Fibroblast of the aortic adventitia (primary cell): ENCODE measurements around the gene PLCL2. TPM values are rescaled to one million over a fixed set of nuclear protein-coding genes. Genes with fewer than 3 reads are reported as not detected.

Source experiments
- DNase-seq: peaks from one replicate; pipeline ENCODE4 v3.0.0-alpha.2; 2010; ENCODE audit warnings: low read depth
- H3K4me3 ChIP-seq: 2 replicates; pipeline ENCODE4 v1.5.1; 2011; ENCODE audit warnings: low read depth, mild to moderate bottlenecking, control low read depth, low read length, moderate library complexity
- CTCF ChIP-seq: IDR thresholded peaks from 2 replicates; pipeline ENCODE4 v1.5.1; 2011; ENCODE audit warnings: mild to moderate bottlenecking, low read length, control low read depth, inconsistent platforms; ENCODE audit not compliant: insufficient read depth
- total RNA-seq: library from RNA; depleted of rRNA; stranded (reverse); fragments of >200 nt; gene quantifications from 2 replicates; pipeline ENCODE4 v1.2.3, GENCODE V29; 2012; ENCODE audit warnings: low replicate concordance

The PLCL2 gene
- total RNA-seq, 1 donor, result 11.6 TPM

- no peak for TF ChIP-seq CTCF
- no peak for DNase-seq
Measured at GRCh38 chr3:16908016-16908807, 23.5 kb downstream of the PLCL2 start.

GRCh38 chr3:16908896-16909295 lies 24.1 kb downstream of the PLCL2 start:
- no peak for DNase-seq
- no peak for TF ChIP-seq CTCF
- no peak overlapping the region for H3K4me3 ChIP-seq

More at GRCh38 chr3:16908016-16908807, 23.5 kb downstream of the PLCL2 start:
- no peak overlapping the region for H3K4me3 ChIP-seq

GRCh38 chr3:16909802-16910201 lies 25.0 kb downstream of the PLCL2 start:
- no peak for TF ChIP-seq CTCF
- no peak for DNase-seq

GRCh38 chr3:16910207-16910606 lies 25.5 kb downstream of the PLCL2 start:
- TF ChIP-seq CTCF, result no peak

More at GRCh38 chr3:16909802-16910201, 25.0 kb downstream of the PLCL2 start:
- H3K4me3 ChIP-seq, result no peak overlapping the region

GRCh38 chr3:16911916-16912315 lies 27.2 kb downstream of the PLCL2 start:
- TF ChIP-seq CTCF, result no peak
- DNase-seq, result no peak
- no peak overlapping the region for H3K4me3 ChIP-seq

More at GRCh38 chr3:16910207-16910606, 25.5 kb downstream of the PLCL2 start:
- no peak for DNase-seq
- H3K4me3 ChIP-seq, result no peak overlapping the region

GRCh38 chr3:16912400-16913263 lies 27.9 kb downstream of the PLCL2 start:
- TF ChIP-seq CTCF, result no peak
- H3K4me3 ChIP-seq, result no peak overlapping the region
- DNase-seq, result no peak
